ENCODE measurements around the gene HTR1A. TPM values are rescaled to one million over a fixed set of nuclear protein-coding genes. Genes with fewer than 3 reads are reported as not detected.

HTR1A gene
- total RNA-seq (not detected), total RNA-seq (0 reads per million in 2 donors)

- ATAC-seq (no peak), DNase-seq (no peak)
- Mint-ChIP-seq H3K4me3 (no peak within 1 kb of the TSS), H3K27ac (no peak within 1 kb of the TSS), H3K27me3 (peaks cover 5% of the 10 kb centered on the region), H3K4me1 (no peaks in the 10 kb centered on the region), H3K36me3 (ENCODE audit: low read depth) (peaks cover 3% of the 10 kb centered on the region)
- no peaks in the 10 kb centered on the region for H3K9me3 ChIP-seq (ENCODE audit: control insufficient read depth, low read length, poor library complexity, severe bottlenecking)
Measured at GRCh38 chr5:63962279-63962678, at the start of gene HTR1A. Gene HTR1A, minus strand, starts transcription at chr5:63962445. Its CDS starts 726 bp downstream, at chr5:63961719.

DNA sequence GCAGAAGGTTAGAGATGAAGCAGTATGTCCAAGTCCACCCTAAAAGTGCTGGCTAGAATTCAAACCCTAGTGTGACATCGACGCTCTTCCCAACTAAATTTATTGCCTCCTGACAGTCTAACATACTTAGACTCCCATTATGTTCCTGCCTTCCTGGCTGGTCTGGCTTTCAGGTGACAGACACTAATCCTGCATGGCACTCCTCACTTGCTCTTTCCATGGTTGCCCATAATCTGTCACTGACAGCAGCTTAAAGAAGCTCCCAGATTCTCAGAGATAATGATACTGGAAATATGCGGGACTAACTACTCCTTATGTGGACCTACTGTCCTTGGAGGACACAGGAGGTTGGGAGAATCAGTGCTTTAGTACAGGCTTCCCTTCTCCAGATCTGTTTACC is 41.7 kb upstream of the HTR1A start:
- Mint-ChIP-seq H3K27ac (no peak overlapping the region), H3K36me3 (ENCODE audit: low read depth) (no peaks in the 10 kb centered on the region), H3K4me3 (no peak overlapping the region), H3K27me3 (no peaks in the 10 kb centered on the region), H3K4me1 (no peaks in the 10 kb centered on the region)
- H3K9me3 ChIP-seq (ENCODE audit: control insufficient read depth, low read length, poor library complexity, severe bottlenecking): no peaks in the 10 kb centered on the region
- no peak for DNase-seq
- no peak for ATAC-seq

DNA sequence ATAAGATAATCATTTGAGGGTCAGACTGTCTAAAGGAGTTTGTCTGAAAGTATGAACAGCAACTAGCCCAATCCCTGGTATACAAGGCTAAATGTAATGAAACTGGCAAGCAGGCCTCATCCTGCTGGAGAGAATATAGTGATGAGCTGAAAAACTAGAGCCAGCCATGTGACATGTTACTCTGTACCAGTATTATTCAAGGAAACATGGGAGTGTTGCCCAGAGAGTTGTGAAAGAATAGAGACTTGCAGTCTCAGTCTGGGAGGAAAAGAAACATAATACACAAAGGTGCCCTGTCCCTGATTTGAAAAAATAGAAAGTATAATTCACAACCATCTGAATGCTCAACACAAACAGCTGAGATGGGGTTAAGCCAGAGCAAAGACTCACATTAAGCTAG is 37.9 kb upstream of the HTR1A start:
- DNase-seq: no peak
- Mint-ChIP-seq H3K4me1 (no peaks in the 10 kb centered on the region), H3K36me3 (ENCODE audit: low read depth) (no peaks in the 10 kb centered on the region), H3K27me3 (no peaks in the 10 kb centered on the region), H3K4me3 (no peak overlapping the region), H3K27ac (no peak overlapping the region)
- H3K9me3 ChIP-seq (ENCODE audit: control insufficient read depth, low read length, poor library complexity, severe bottlenecking): no peaks in the 10 kb centered on the region
- no peak for ATAC-seq

DNA sequence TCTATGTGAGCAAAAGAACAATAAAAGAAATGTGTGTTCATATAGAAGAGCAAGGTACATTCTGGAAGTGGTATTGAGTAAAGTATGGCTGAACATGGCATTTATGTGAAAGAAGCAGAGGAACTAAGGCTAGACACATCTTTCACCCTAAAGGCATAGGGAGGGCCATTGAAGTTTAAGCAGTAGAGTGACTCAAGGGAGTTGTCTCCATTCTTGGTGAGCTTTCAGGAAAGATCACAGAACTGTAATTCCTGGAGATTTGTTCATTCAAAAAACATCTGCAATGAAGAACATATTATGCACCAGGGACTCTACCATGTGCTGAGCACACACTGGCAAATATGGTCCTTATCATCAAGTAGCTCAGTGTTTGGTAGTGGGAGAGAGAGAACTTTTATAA is 24.8 kb upstream of the HTR1A start:
- no peaks in the 10 kb centered on the region for H3K36me3 Mint-ChIP-seq (ENCODE audit: low read depth)
- H3K4me3 Mint-ChIP-seq: no peak overlapping the region
- no peaks in the 10 kb centered on the region for H3K9me3 ChIP-seq (ENCODE audit: control insufficient read depth, low read length, poor library complexity, severe bottlenecking)
- H3K27ac Mint-ChIP-seq: no peak overlapping the region
- DNase-seq: no peak
- no peak for ATAC-seq
- H3K27me3 Mint-ChIP-seq: no peaks in the 10 kb centered on the region
- H3K4me1 Mint-ChIP-seq: no peaks in the 10 kb centered on the region

DNA sequence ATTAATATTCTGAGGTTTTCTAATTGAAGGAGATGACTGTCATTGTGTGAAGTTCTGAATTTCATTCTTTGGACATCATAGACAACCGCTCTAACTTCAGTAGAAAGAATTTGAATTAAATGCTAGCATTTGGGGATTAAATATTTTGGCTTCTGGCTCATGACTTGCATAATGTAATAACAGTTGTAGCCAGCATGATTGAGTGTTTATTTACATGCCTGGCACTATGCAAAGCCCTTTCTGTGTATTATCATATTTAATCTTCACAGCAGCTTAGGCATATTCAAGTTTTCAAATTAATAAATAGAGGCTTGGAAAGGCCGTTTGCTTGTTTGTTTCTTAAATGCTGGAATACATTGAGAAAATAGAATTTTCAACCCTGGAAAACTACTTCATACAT is 19.6 kb upstream of the HTR1A start:
- no peak overlapping the region for H3K27ac Mint-ChIP-seq
- no peaks in the 10 kb centered on the region for H3K9me3 ChIP-seq (ENCODE audit: control insufficient read depth, low read length, poor library complexity, severe bottlenecking)
- no peak for ATAC-seq
- no peaks in the 10 kb centered on the region for H3K27me3 Mint-ChIP-seq
- no peaks in the 10 kb centered on the region for H3K36me3 Mint-ChIP-seq (ENCODE audit: low read depth)
- no peak for DNase-seq
- no peaks in the 10 kb centered on the region for H3K4me1 Mint-ChIP-seq
- H3K4me3 Mint-ChIP-seq: no peak overlapping the region

GRCh38 chr5:63963926-63964325 is 1.7 kb upstream of the HTR1A start:
- H3K9me3 ChIP-seq (ENCODE audit: control insufficient read depth, low read length, poor library complexity, severe bottlenecking): no peaks in the 10 kb centered on the region
- ATAC-seq (no peak), DNase-seq (no peak)
- Mint-ChIP-seq H3K27me3 (peaks cover 5% of the 10 kb centered on the region), H3K36me3 (ENCODE audit: low read depth) (peaks cover 3% of the 10 kb centered on the region), H3K27ac (no peak overlapping the region), H3K4me3 (no peak overlapping the region), H3K4me1 (no peaks in the 10 kb centered on the region)

GRCh38 chr5:63963080-63963735 is 963 bp upstream of the HTR1A start:
- H3K9me3 ChIP-seq (ENCODE audit: control insufficient read depth, low read length, poor library complexity, severe bottlenecking): no peaks in the 10 kb centered on the region
- H3K36me3 Mint-ChIP-seq (ENCODE audit: low read depth): peaks cover 3% of the 10 kb centered on the region
- no peak for ATAC-seq
- peaks cover 5% of the 10 kb centered on the region for H3K27me3 Mint-ChIP-seq
- H3K4me3 Mint-ChIP-seq: no peak overlapping the region
- DNase-seq: no peak
- no peak overlapping the region for H3K27ac Mint-ChIP-seq
- H3K4me1 Mint-ChIP-seq: no peaks in the 10 kb centered on the region

DNA sequence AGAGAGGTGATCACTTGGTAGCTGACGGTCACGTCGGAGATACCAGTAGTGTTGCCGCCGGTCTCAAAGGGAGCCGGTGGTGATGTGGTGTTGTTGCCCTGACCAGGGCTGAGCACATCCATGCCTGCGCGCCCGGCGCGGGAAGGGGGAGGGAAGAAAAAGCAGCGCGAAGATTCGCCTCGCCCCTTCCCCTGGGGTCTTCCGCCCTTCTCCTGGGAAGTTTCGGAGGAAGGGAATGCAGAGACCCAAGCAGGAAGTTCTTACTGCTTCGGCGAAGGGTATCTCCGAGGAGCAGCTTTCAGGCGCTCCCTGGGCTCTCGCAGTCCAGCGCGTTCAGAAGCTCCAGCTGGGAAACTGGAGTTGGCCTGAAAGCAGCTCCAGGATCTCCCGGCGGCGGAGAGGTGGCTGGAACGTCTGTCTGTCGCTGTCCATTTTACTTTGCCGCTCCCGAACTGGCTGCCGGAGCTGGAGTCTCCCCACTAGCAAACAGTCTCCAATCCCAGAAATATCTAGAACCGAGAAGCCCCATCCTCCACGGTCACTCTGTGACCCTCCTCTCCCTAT is 565 bp downstream of the HTR1A start:
- Mint-ChIP-seq H3K4me3 (no peak overlapping the region), H3K4me1 (no peaks in the 10 kb centered on the region), H3K27me3 (peaks cover 5% of the 10 kb centered on the region), H3K36me3 (ENCODE audit: low read depth) (peaks cover 3% of the 10 kb centered on the region), H3K27ac (no peak overlapping the region)
- DNase-seq (no peak), ATAC-seq (no peak)
- H3K9me3 ChIP-seq (ENCODE audit: control insufficient read depth, low read length, poor library complexity, severe bottlenecking): no peaks in the 10 kb centered on the region

- H3K9me3 ChIP-seq (ENCODE audit: control insufficient read depth, low read length, poor library complexity, severe bottlenecking): no peaks in the 10 kb centered on the region
- Mint-ChIP-seq H3K4me1 (no peaks in the 10 kb centered on the region), H3K27ac (no peak overlapping the region), H3K27me3 (peaks cover 5% of the 10 kb centered on the region), H3K4me3 (no peak overlapping the region), H3K36me3 (ENCODE audit: low read depth) (peaks cover 3% of the 10 kb centered on the region)
- DNase-seq (no peak), ATAC-seq (no peak)
Measured at GRCh38 chr5:63961125-63961597, 1.1 kb downstream of the HTR1A start.

DNA sequence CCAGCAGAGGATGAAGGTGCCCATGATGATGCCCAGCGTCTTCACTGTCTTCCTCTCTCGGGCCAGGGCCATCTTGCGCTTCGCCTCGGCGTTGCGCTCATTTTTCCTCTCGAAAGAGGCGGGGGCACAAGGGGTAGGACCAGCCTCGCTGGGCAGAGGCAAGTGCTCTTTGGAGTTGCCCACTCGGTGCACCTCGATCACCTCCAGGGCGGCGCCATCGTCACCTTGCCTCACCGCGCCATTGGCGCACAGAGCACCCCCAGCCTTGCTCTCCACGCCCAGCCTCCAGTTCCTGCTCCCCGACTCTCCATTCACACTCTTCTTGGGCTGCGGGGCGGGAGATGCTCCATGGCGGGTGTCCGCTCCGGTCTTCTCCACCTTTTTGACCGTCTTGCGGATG is 1.6 kb downstream of the HTR1A start:
- DNase-seq (no peak), ATAC-seq (no peak)
- H3K4me3 Mint-ChIP-seq: no peak overlapping the region
- H3K36me3 Mint-ChIP-seq (ENCODE audit: low read depth): peaks cover 3% of the 10 kb centered on the region
- no peak overlapping the region for H3K27ac Mint-ChIP-seq
- peaks cover 5% of the 10 kb centered on the region for H3K27me3 Mint-ChIP-seq
- no peaks in the 10 kb centered on the region for H3K9me3 ChIP-seq (ENCODE audit: control insufficient read depth, low read length, poor library complexity, severe bottlenecking)
- H3K4me1 Mint-ChIP-seq: no peaks in the 10 kb centered on the region

- H3K9me3 ChIP-seq (ENCODE audit: control insufficient read depth, low read length, poor library complexity, severe bottlenecking): no peaks in the 10 kb centered on the region
- Mint-ChIP-seq H3K4me3 (no peak overlapping the region), H3K27ac (no peak overlapping the region), H3K36me3 (ENCODE audit: low read depth) (peaks cover 3% of the 10 kb centered on the region), H3K27me3 (peaks cover 5% of the 10 kb centered on the region), H3K4me1 (no peaks in the 10 kb centered on the region)
- no peak for ATAC-seq
- DNase-seq: no peak
Measured at GRCh38 chr5:63959177-63959982, 2.9 kb downstream of the HTR1A start.

GRCh38 chr5:63958654-63959053 is 3.6 kb downstream of the HTR1A start:
- H3K36me3 Mint-ChIP-seq (ENCODE audit: low read depth): peaks cover 3% of the 10 kb centered on the region
- H3K27ac Mint-ChIP-seq: no peak overlapping the region
- DNase-seq (no peak), ATAC-seq (no peak)
- no peak overlapping the region for H3K4me3 Mint-ChIP-seq
- no peaks in the 10 kb centered on the region for H3K4me1 Mint-ChIP-seq
- peaks cover 5% of the 10 kb centered on the region for H3K27me3 Mint-ChIP-seq
- H3K9me3 ChIP-seq (ENCODE audit: control insufficient read depth, low read length, poor library complexity, severe bottlenecking): no peaks in the 10 kb centered on the region

GRCh38 chr5:63957617-63958016 is 4.6 kb downstream of the HTR1A start:
- H3K27me3 Mint-ChIP-seq: peaks cover 4% of the 10 kb centered on the region
- H3K36me3 Mint-ChIP-seq (ENCODE audit: low read depth): peaks cover 3% of the 10 kb centered on the region
- ATAC-seq: no peak
- DNase-seq: no peak
- no peaks in the 10 kb centered on the region for H3K9me3 ChIP-seq (ENCODE audit: control insufficient read depth, low read length, poor library complexity, severe bottlenecking)
- H3K4me1 Mint-ChIP-seq: no peaks in the 10 kb centered on the region
- H3K4me3 Mint-ChIP-seq: no peak overlapping the region
- H3K27ac Mint-ChIP-seq: no peak overlapping the region

Data from T-helper 17 cell (primary cell).